GM23338 (cell line): Measurements from ENCODE around the gene HHIP. TPM values are rescaled to one million over a fixed set of nuclear protein-coding genes. Genes with fewer than 3 reads are reported as not detected.

Experiments used
- ATAC-seq: fragments of 200-7000 bp; cut with Tn5 transposase; 3 replicates; pipeline ENCODE4 v1.9.1; 2020
- DNase-seq: peaks from one replicate; pipeline ENCODE4 v3.0.0-alpha.2; 2015; ENCODE audit warnings: low spot score
- H2AFZ ChIP-seq: fragments of 200-600 bp; sonication (generic); 2 replicates; pipeline ENCODE4 v1.8.0; 2016; ENCODE audit warnings: antibody characterized with exemption, mild to moderate bottlenecking, moderate library complexity
- H3F3A ChIP-seq: fragments of 200-600 bp; sonication (generic); replicated peaks from 2 replicates; pipeline ENCODE4 v1.8.0; 2017; ENCODE audit warnings: antibody characterized with exemption, mixed run types, low read depth
- H3K27ac ChIP-seq: fragments of 200-600 bp; sonication (generic); 2 replicates; pipeline ENCODE4 v1.6.1; 2016; ENCODE audit warnings: low read depth
- H3K27me3 ChIP-seq: fragments of 200-600 bp; sonication (generic); 2 replicates; pipeline ENCODE4 v1.8.0; 2016; ENCODE audit warnings: mild to moderate bottlenecking, mixed run types, moderate library complexity; ENCODE audit not compliant: insufficient read depth
- H3K36me3 ChIP-seq: fragments of 200-600 bp; sonication (generic); 2 replicates; pipeline ENCODE4 v1.8.0; 2016; ENCODE audit warnings: mild to moderate bottlenecking; ENCODE audit not compliant: insufficient read depth
- H3K4me1 ChIP-seq: fragments of 200-600 bp; sonication (generic); 2 replicates; pipeline ENCODE4 v1.8.0; 2016; ENCODE audit warnings: mild to moderate bottlenecking, moderate library complexity; ENCODE audit not compliant: insufficient read depth
- H3K4me2 ChIP-seq: fragments of 200-600 bp; sonication (generic); 2 replicates; pipeline ENCODE4 v1.7.1; 2017; ENCODE audit warnings: mixed run types
- H3K4me3 ChIP-seq: fragments of 200-600 bp; sonication (generic); 2 replicates; pipeline ENCODE4 v1.6.1; 2016; ENCODE audit warnings: mixed run types
- H3K79me2 ChIP-seq: fragments of 200-600 bp; sonication (generic); replicated peaks from 2 replicates; pipeline ENCODE4 v1.8.0; 2017; ENCODE audit warnings: mild to moderate bottlenecking; ENCODE audit not compliant: insufficient read depth
- H3K9me2 ChIP-seq: fragments of 200-600 bp; sonication (generic); 2 replicates; pipeline ENCODE4 v1.8.0; 2017; ENCODE audit not compliant: insufficient read depth
- H4K20me1 ChIP-seq: fragments of 200-600 bp; sonication (generic); replicated peaks from 2 replicates; pipeline ENCODE4 v1.8.0; 2017; ENCODE audit warnings: mild to moderate bottlenecking; ENCODE audit not compliant: insufficient read depth
- H3K27ac Mint-ChIP-seq: 2 replicates; pipeline ENCODE4 v1.8.0; 2020; ENCODE audit warnings: inconsistent platforms, mild to moderate bottlenecking, moderate library complexity, mixed read lengths
- H3K27me3 Mint-ChIP-seq: 3 replicates; pipeline ENCODE4 v1.8.0; 2022; ENCODE audit warnings: low read depth, mild to moderate bottlenecking, moderate library complexity, mixed read lengths, inconsistent platforms; ENCODE audit not compliant: insufficient read depth, poor library complexity
- H3K36me3 Mint-ChIP-seq: 3 replicates; pipeline ENCODE4 v1.8.0; 2021; ENCODE audit warnings: low read depth, mild to moderate bottlenecking, inconsistent platforms, moderate library complexity, mixed read lengths
- H3K4me1 Mint-ChIP-seq: 3 replicates; pipeline ENCODE4 v1.8.0; 2020; ENCODE audit warnings: mild to moderate bottlenecking, inconsistent platforms, mixed read lengths
- H3K4me3 Mint-ChIP-seq: 3 replicates; pipeline ENCODE4 v1.8.0; 2021; ENCODE audit warnings: moderate library complexity, mild to moderate bottlenecking, inconsistent platforms, mixed read lengths
- H3K9me3 Mint-ChIP-seq: 3 replicates; pipeline ENCODE4 v1.8.0; 2020; ENCODE audit warnings: moderate library complexity, mild to moderate bottlenecking, inconsistent platforms, mixed read lengths
- CREB1 ChIP-seq: fragments of 250-450 bp; sonication (Bioruptor Pico); IDR thresholded peaks from 2 replicates; pipeline ENCODE4 v1.5.0; 2020; ENCODE audit warnings: low read depth, mild to moderate bottlenecking, moderate library complexity
- EZH2 ChIP-seq: fragments of 200-600 bp; sonication (generic); IDR thresholded peaks from one replicate; pipeline ENCODE4 v1.8.0; 2017; ENCODE audit warnings: antibody characterized with exemption, mild to moderate bottlenecking, low read depth; ENCODE audit not compliant: unreplicated experiment
- EZH2phosphoT487 ChIP-seq: fragments of 200-600 bp; sonication (generic); IDR thresholded peaks from one replicate; pipeline ENCODE4 v1.8.1; 2018; ENCODE audit warnings: antibody characterized with exemption; ENCODE audit not compliant: unreplicated experiment
- JUNB ChIP-seq: IDR thresholded peaks from one replicate; pipeline ENCODE4 v1.6.1; 2016; ENCODE audit warnings: antibody characterized with exemption; ENCODE audit not compliant: unreplicated experiment
- NANOG ChIP-seq: IDR thresholded peaks from 2 replicates; pipeline ENCODE4 v1.6.1; 2016; ENCODE audit warnings: antibody characterized with exemption, borderline replicate concordance
- POLR2AphosphoS5 ChIP-seq: IDR thresholded peaks from 2 replicates; pipeline ENCODE4 v1.6.1; 2016; ENCODE audit warnings: antibody characterized with exemption, low read depth
- REST ChIP-seq: IDR thresholded peaks from one replicate; pipeline ENCODE4 v1.6.1; 2018; ENCODE audit warnings: antibody characterized with exemption; ENCODE audit not compliant: unreplicated experiment
- STAT1 ChIP-seq: IDR thresholded peaks from one replicate; pipeline ENCODE4 v1.6.1; 2016; ENCODE audit warnings: antibody characterized with exemption; ENCODE audit not compliant: unreplicated experiment
- ZNF114 ChIP-seq: fragments of 250-450 bp; sonication (Bioruptor Pico); IDR thresholded peaks from 2 replicates; pipeline ENCODE4 v1.5.0; 2020; ENCODE audit warnings: mild to moderate bottlenecking, moderate library complexity
- ZNF331 ChIP-seq: fragments of 250-450 bp; sonication (Bioruptor Pico); IDR thresholded peaks from 2 replicates; pipeline ENCODE4 v1.5.0; 2020; ENCODE audit warnings: low read depth, mild to moderate bottlenecking, moderate library complexity
- ZNF462 ChIP-seq: fragments of 250-450 bp; sonication (Bioruptor Pico); IDR thresholded peaks from 2 replicates; pipeline ENCODE4 v1.5.0; 2020; ENCODE audit warnings: mild to moderate bottlenecking, moderate library complexity
- polyA plus RNA-seq: library from polyadenylated mRNA; unstranded; fragments of >200 nt; fragmentation: Nextera tagmentation; extraction: Ambion mirVana; gene quantifications from 2 replicates; pipeline ENCODE4 v1.2.1, GENCODE V29; 2016
- total RNA-seq: library from RNA; depleted of rRNA; stranded (reverse); fragments of >200 nt; shearing (Covaris generic); gene quantifications from 2 replicates; pipeline ENCODE4 v1.2.3, GENCODE V29; 2014
- TF ChIP-seq, protein P1 (sequence below), 2 experiments: fragments of 200-600 bp in 1 of 2; sonication (generic) in 1 of 2; conservative IDR thresholded peaks; 2 replicates each; pipeline versions ENCODE4 v1.5.1 to v1.6.1; 2016 to 2017; ENCODE audit warnings: antibody characterized with exemption in 2 of 2, low read depth in 2 of 2, mild to moderate bottlenecking in 2 of 2, moderate library complexity in 1 of 2
- TF ChIP-seq, protein P2 (sequence below): IDR thresholded peaks from 2 replicates; pipeline ENCODE4 v1.6.1; 2016; ENCODE audit warnings: antibody characterized with exemption

The HHIP gene
- total and polyA plus RNA-seq, 2 experiments from 2014 or later: 2.5 to 4.2 TPM

- no peaks in the 10 kb centered on the region for H3K79me2 ChIP-seq
- Mint-ChIP-seq H3K4me1 (no peaks in the 10 kb centered on the region; the same call in 2 of the 3 replicates), H3K4me3 (no peak overlapping the region), H3K36me3 (no peaks in the 10 kb centered on the region), H3K27ac (no peak overlapping the region), H3K27me3 (no peaks in the 10 kb centered on the region), H3K9me3 (no peaks in the 10 kb centered on the region)
- H3K9me2 ChIP-seq: 0 out of 2 replicates have a peak, but pooled peaks cover 3% of the 10 kb centered on the region
- H4K20me1 ChIP-seq: no peaks in the 10 kb centered on the region
- H3K4me1 ChIP-seq: no peaks in the 10 kb centered on the region
- H3F3A ChIP-seq: no peaks in the 10 kb centered on the region
- no peak overlapping the region for H3K4me2 ChIP-seq
- TF ChIP-seq NANOG (no peak), ZNF462 (CRISPR knock-in tag) (no peak), REST (no peak), POLR2AphosphoS5 (no peak), CREB1 (CRISPR knock-in tag) (no peak), ZNF331 (no peak), EZH2 (no peak), ZNF114 (no peak), STAT1 (no peak), JUNB (no peak), EZH2phosphoT487 (no peak)
- TF ChIP-seq, protein P1, sequence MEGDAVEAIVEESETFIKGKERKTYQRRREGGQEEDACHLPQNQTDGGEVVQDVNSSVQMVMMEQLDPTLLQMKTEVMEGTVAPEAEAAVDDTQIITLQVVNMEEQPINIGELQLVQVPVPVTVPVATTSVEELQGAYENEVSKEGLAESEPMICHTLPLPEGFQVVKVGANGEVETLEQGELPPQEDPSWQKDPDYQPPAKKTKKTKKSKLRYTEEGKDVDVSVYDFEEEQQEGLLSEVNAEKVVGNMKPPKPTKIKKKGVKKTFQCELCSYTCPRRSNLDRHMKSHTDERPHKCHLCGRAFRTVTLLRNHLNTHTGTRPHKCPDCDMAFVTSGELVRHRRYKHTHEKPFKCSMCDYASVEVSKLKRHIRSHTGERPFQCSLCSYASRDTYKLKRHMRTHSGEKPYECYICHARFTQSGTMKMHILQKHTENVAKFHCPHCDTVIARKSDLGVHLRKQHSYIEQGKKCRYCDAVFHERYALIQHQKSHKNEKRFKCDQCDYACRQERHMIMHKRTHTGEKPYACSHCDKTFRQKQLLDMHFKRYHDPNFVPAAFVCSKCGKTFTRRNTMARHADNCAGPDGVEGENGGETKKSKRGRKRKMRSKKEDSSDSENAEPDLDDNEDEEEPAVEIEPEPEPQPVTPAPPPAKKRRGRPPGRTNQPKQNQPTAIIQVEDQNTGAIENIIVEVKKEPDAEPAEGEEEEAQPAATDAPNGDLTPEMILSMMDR (conservative IDR thresholded peaks at IDR 0.05; ENCODE audit: low read depth in 2 of 2): no peak
- TF ChIP-seq, protein P2, sequence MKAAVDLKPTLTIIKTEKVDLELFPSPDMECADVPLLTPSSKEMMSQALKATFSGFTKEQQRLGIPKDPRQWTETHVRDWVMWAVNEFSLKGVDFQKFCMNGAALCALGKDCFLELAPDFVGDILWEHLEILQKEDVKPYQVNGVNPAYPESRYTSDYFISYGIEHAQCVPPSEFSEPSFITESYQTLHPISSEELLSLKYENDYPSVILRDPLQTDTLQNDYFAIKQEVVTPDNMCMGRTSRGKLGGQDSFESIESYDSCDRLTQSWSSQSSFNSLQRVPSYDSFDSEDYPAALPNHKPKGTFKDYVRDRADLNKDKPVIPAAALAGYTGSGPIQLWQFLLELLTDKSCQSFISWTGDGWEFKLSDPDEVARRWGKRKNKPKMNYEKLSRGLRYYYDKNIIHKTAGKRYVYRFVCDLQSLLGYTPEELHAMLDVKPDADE: no peak
- H3K4me3 ChIP-seq: no peak overlapping the region
- H2AFZ ChIP-seq: no peak overlapping the region
- H3K36me3 ChIP-seq: no peaks in the 10 kb centered on the region
- DNase-seq (no peak), ATAC-seq (no peak)
- no peaks in the 10 kb centered on the region for H3K27me3 ChIP-seq
- no peak overlapping the region for H3K27ac ChIP-seq
Measured at GRCh38 chr4:144750348-144750747, 104.4 kb downstream of the HHIP start.
